Stimulated activated CD8-positive, alpha-beta memory T cell treated with anti-CD3 and anti-CD28 coated beads, Interleukin-15, amount 100 ng/mL, for 1 hour (primary cell): Measurements from ENCODE around the gene ABT1.

Source experiments
- DNase-seq: peaks from one replicate; pipeline ENCODE4 v3.0.0-alpha.2; 2020; ENCODE audit warnings: low read depth

ABT1 gene

GRCh38 chr6:26604797-26605196 is 8.0 kb downstream of the ABT1 start:
- no peak for DNase-seq

DNA sequence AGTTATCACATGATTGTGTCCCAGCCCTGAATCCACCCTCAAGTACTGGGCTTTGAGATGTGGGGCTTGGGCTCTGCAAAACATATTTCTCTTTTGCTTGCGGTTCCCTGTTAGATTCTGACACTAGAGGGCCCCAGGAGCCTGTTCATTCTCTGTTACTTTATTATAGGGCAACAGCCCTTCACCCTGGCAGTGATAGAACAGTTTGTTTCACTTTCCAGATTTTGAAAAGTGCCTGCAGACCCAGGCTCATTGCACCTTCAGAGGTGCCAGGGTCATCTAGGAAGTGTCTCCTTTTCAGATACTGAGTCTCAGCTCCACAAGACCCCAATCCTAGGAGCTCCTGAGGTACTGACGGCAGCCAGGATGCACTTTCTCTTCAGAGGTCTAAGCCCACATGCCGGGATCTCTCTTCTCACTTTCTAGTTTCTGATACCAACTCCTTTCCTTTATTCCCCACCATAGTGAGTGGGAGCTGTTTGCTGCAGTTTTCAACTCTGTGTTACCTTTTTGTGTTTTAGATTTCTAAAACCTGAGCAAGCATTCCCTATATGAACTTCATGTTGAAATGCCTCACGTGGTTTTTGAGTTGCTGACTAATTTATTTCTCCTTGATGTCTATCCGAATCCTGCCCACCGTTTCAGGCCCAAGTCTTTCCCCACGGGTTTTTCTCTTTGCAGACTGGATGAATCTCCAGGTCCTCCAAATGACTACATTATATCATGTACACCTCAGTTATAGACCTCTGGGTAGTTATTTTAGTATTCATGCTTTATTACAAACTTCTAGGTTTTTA is 10.9 kb downstream of the ABT1 start:
- peak; percentile 28 for DNase-seq

DNA sequence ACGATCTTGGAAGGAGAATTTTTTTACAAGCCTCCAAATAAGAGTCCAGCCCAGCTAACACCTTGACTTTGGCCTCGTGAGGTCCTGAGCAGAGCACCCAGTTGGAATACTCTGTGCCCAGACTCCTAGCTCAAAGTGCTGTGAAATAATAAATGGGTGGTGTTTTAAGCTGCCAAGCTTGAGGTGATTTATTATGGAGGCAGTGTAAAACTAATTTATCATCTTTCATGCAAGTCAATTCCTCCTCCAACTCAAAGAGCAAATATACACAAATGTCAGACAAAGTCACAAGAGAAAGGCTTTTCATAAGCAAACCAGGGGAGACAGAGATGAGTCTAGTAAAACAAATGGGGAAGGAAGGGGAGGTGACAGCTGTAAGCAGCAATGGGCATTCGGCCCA is 12.7 kb downstream of the ABT1 start:
- DNase-seq, result no peak

DNA sequence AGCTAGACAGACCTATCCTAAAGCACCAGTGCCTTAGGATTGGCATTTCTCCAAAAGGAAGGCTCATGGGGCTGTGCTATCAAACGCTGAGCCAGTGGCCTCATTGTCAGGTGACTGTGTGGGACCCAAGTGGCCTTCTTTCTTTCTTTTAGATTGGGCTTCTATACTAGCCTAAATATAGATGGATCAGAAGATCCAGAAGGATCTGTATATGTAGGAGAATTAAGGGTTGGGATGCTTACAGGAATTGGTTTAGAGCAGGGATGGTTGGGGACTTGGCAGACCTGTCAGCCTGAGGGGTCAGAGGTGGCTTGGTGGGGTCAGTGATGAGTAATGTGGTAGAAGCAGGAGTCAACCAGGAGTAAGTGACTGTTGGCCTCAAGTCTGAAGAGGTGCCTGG is 14.8 kb downstream of the ABT1 start:
- no peak for DNase-seq

DNA sequence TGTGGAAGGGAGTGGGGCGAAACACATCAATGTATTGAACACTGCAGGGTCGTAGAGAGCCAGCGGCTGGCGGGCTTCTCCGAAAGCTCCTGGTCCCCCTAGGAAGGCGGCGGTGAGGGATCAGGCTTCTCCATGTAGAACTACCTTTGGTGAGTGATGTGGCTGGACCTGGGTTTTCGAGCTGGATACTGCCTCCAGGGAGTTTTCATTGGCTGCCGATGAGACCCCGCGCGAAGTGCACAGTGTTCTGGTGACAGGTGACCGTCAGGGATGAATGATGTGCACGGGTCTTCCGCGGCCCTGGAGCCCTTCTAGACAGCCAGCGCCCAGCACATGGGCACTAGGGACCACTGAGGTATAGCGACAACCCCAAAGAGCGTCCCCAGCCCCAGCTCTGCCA is 16.4 kb downstream of the ABT1 start:
- DNase-seq, result no peak

GRCh38 chr6:26613689-26614683 is 17.2 kb downstream of the ABT1 start:
- DNase-seq, result no peak

GRCh38 chr6:26623339-26623859 is 26.6 kb downstream of the ABT1 start:
- DNase-seq, result no peak

- no peak for DNase-seq
These were observed 27.8 kb downstream of the ABT1 start for GRCh38 chr6:26624557-26624956.

DNA sequence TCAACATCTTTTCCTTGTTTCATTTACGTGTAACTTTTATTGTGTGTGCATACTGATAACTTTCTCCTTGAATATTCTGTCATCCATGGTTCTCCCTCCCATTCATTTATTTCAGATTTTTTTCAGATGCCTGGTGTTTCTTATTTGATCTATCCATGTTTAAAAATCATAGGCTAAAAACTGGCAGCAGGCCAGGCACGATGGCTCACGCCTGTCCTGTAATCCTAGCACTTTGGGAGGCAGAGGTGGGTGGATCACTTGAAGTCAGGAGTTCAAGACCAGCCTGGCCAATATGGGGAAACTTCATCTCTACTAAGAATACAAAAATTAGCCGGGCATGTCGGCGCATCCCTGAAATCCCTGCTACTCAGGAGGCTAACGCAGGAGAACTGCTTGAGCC is 31.1 kb downstream of the ABT1 start:
- no peak for DNase-seq

GRCh38 chr6:26629359-26629758 is 32.6 kb downstream of the ABT1 start:
- DNase-seq, result no peak

DNA sequence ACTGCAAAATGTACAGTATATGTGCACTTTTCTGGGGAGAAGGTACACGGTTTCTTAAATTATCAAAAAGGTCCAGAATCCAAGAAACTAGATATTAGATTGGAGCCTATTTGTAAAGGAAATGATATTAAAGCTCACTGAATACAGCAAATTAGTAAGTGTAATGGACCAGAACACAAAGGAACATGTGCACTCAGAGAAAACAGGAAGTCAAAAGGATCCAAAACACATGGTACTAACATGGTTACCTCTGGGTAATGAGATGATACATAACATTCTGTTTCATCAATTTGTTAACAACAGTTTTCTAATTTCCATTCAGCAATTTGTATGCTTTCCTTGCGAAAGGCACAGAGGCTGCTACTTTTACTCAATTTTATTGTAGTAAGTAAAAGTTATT is 44.1 kb downstream of the ABT1 start:
- no peak for DNase-seq

DNA sequence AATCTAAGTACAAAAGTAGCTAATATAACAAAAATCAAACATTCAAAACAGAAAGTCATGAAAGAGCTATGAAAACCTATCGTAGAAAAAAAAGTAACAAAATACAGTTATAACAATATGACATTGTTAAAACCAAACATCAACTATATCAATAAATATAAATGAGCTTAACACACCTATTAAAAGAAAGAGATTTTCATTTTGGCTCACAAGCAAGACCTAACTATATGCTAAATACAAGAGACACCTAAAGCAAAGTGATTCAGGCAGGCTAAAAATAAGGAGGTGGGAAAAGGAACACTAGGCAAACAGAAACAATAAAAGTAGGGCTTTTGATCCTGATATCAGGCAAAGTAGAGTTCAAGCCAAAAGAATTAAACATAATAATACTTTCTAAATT is 49.3 kb downstream of the ABT1 start:
- no peak for DNase-seq
